ENCODE measurements around the gene GOLGA3.
"Not testable (repeated sequence)": the region's sequence is repeated elsewhere in the genome, so short reads cannot be mapped to it uniquely, and the experiment has no call there.

The GOLGA3 gene

GRCh38 chr12:132777614-132778013 is 51.1 kb downstream of the GOLGA3 start:
- no peak for DNase-seq

GRCh38 chr12:132776816-132777568 is 51.7 kb downstream of the GOLGA3 start:
- DNase-seq, result no peak

GRCh38 chr12:132776230-132776625 is 52.4 kb downstream of the GOLGA3 start:
- not testable (repeated sequence) for DNase-seq

GRCh38 chr12:132775502-132776229 is 53.0 kb downstream of the GOLGA3 start:
- DNase-seq, result no peak

GRCh38 chr12:132774646-132775275 is 53.9 kb downstream of the GOLGA3 start:
- no peak for DNase-seq

- no peak for DNase-seq
Measured at GRCh38 chr12:132774159-132774558, 54.5 kb downstream of the GOLGA3 start.

GRCh38 chr12:132773077-132773955 is 55.4 kb downstream of the GOLGA3 start:
- DNase-seq, result no peak

GRCh38 chr12:132772606-132773005 is 56.1 kb downstream of the GOLGA3 start:
- DNase-seq, result no peak

GRCh38 chr12:132771126-132771838 is 57.4 kb downstream of the GOLGA3 start:
- DNase-seq, result no peak

- DNase-seq, result no peak
Measured at GRCh38 chr12:132766380-132767085, 62.1 kb downstream of the GOLGA3 start.

GRCh38 chr12:132765361-132765760 is 63.3 kb downstream of the GOLGA3 start:
- DNase-seq, result no peak

- DNase-seq, result no peak
Measured at GRCh38 chr12:132764231-132764630, 64.4 kb downstream of the GOLGA3 start.

- peak; percentile 70 for DNase-seq
Measured at GRCh38 chr12:132761921-132762583, 66.6 kb downstream of the GOLGA3 start.

- peak; percentile 41 for DNase-seq
Measured at GRCh38 chr12:132761032-132761920, 67.4 kb downstream of the GOLGA3 start, which contains the start of gene ANKLE2. ANKLE2 (minus strand) TSS chr12:132761832; CDS start chr12:132761798, 34 bp downstream.

- DNase-seq, result no peak
Measured at GRCh38 chr12:132759359-132759758, 69.3 kb downstream of the GOLGA3 start.

- DNase-seq, result not testable (repeated sequence)
Measured at GRCh38 chr12:132758825-132759224, 69.8 kb downstream of the GOLGA3 start.

- DNase-seq, result no peak
Measured at GRCh38 chr12:132754160-132754932, 74.3 kb downstream of the GOLGA3 start.

GRCh38 chr12:132753670-132754069 is 75.0 kb downstream of the GOLGA3 start:
- not testable (repeated sequence) for DNase-seq

GRCh38 chr12:132748319-132748718 is 80.3 kb downstream of the GOLGA3 start:
- DNase-seq, result no peak
